ENCODE results near the gene NFS1.
"Not testable (repeated sequence)": the region's sequence is repeated elsewhere in the genome, so short reads cannot be mapped to it uniquely, and the experiment has no call there.

The NFS1 gene

DNA sequence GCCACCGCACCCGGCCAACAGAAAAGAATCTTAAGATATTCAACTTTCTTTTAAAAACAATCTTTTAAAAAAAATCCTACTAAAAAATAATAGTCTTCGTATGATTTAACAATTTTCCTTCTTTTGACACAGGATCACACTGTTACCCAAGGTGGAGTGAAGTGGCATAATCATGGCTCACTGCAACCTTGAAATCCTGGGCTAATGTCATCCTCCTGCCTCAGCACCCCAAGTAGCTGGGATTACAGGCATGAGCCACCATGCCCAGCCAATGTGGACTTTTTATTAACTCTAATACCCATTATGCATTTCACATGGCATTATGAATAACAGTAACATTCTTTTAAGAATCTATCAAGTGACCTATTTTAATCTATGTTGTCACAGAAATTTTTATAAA lies 22.1 kb upstream of the NFS1 start:
- Histone ChIP-seq H3K4me1 (ENCODE audit: control extremely low read depth in 1 of 4, control insufficient read depth in 4 of 4, insufficient read depth in 4 of 4, low read length in 3 of 4) (no peaks in the 10 kb centered on the region), H3K36me3 (ENCODE audit: control insufficient read depth in 4 of 4, insufficient read depth in 4 of 4, low read length in 3 of 4) (peaks cover 31 to 95% (median 74%) of the 10 kb centered on the region in 4 experiments), H3K27me3 (replicated peaks in 2 of 5; ENCODE audit: control insufficient read depth in 4 of 5, insufficient read depth in 5 of 5, low read length in 4 of 5) (no peaks in the 10 kb centered on the region), H3K4me3 (ENCODE audit: control insufficient read depth in 1 of 7, extremely low read depth in 1 of 7, insufficient read depth in 4 of 7, low read depth in 2 of 7, low read length in 6 of 7) (no peak overlapping the region), H3K27ac (ENCODE audit: insufficient read depth in 1 of 2, low read depth in 1 of 2, low read length in 2 of 2, poor library complexity in 1 of 2, severe bottlenecking in 2 of 2) (no peak overlapping the region), H3K9me3 (ENCODE audit: control extremely low read depth in 1 of 5, control insufficient read depth in 4 of 5, insufficient read depth in 2 of 5, low read depth in 1 of 5, low read length in 4 of 5) (no peaks in the 10 kb centered on the region)
- DNase-seq, result no peak
- POLR2A ChIA-PET, result interaction anchor here (0.5 kb wide), 2 partner anchors 115 to 222 kb away, joined by 3 read pairs; no protein-coding TSS in a partner anchor
- WGBS (ENCODE audit: insufficient coverage), result 100% methylated on average over 1 of the region's 3 CpGs
- CTCF ChIA-PET, result interaction anchor here (2.3 to 4.2 kb wide), 2 partner anchors 8 to 9 kb away, joined by 6 to 17 read pairs; no protein-coding TSS in a partner anchor

DNA sequence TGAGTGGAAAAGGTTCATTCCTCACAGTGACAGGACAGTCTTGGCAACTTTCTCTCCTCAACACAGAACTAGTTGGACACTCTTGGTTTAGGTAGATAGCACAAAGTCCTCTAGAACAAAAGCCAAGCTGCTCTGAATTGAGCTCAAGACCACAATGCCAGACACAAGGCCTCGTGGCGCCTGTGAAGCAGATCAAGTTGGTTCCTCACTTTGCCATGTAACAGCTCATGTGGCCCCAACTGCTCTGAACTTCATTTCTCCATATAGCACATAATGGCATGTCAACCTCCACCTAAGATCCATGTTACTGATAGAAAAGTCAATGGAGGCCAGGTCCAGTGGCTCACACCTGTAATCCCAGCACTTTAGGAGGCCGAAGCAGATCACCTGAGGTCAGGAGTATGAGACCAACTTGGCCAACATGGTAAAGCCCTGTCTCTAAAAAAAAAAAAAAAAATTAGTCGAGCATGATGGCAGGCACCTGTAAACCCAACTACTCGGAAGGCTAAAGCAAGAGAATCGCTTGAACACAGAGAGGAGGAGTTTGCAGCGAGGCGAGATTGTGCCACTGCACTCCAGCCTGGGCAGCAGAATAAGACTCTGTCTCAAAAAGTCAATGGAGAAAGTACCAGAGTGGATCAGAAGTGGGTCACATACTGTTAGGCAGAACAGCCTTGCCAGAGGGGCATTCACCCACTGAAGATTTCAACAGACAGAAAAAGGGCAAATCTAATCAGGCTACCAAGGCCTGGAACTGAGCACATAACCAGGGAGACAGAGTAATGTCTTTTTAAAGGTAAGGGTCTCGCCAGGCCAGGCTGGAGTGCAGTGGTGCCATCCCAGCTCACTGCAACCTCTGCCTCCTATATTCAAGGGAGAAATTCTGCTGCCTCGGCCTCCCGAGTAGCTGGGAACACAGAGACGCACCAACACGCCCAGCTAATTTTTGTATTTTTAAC lies 21.3 kb upstream of the NFS1 start:
- Histone ChIP-seq H3K27ac (ENCODE audit: insufficient read depth in 1 of 2, low read depth in 1 of 2, low read length in 2 of 2, poor library complexity in 1 of 2, severe bottlenecking in 2 of 2) (no peak overlapping the region), H3K27me3 (replicated peaks in 2 of 5; ENCODE audit: control insufficient read depth in 4 of 5, insufficient read depth in 5 of 5, low read length in 4 of 5) (no peaks in the 10 kb centered on the region), H3K4me3 (ENCODE audit: control insufficient read depth in 1 of 7, extremely low read depth in 1 of 7, insufficient read depth in 4 of 7, low read depth in 2 of 7, low read length in 6 of 7) (no peak overlapping the region), H3K36me3 (ENCODE audit: control insufficient read depth in 4 of 4, insufficient read depth in 4 of 4, low read length in 3 of 4) (peaks cover 33 to 97% (median 74%) of the 10 kb centered on the region in 4 experiments), H3K9me3 (ENCODE audit: control extremely low read depth in 1 of 5, control insufficient read depth in 4 of 5, insufficient read depth in 2 of 5, low read depth in 1 of 5, low read length in 4 of 5) (no peaks in the 10 kb centered on the region), H3K4me1 (ENCODE audit: control extremely low read depth in 1 of 4, control insufficient read depth in 4 of 4, insufficient read depth in 4 of 4, low read length in 3 of 4) (no peaks in the 10 kb centered on the region)
- ChIA-PET CTCF (interaction anchor here (1.3 to 4.2 kb wide), 3 partner anchors 9 to 15 kb away, joined by 3 to 17 read pairs (median 6); no protein-coding TSS in a partner anchor), POLR2A (interaction anchor here (0.6 kb wide), 1 partner anchor 160 kb away, joined by 3 read pairs; no protein-coding TSS in a partner anchor)
- DNase-seq, result no peak
- WGBS (ENCODE audit: insufficient coverage), result 100% methylated on average over 9 of the region's 13 CpGs

DNA sequence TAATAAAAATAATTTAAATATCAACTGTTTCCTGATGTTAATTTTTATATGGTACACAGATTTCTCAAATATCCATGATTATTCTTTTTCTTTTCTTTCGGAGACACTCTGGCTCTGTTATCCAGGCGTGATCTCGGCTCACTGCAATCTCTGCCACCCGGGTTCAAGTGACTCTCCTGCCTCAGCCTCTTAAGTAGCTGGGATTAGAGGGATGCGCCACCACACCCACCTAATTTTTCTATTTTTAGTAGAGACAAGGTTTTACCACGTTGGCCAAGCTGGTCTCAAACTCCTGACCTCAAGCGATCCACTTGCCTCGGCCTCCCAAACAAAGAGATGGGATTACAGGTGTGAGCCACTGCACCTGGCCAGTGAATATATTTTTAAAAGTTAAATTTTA lies 20.6 kb upstream of the NFS1 start:
- CTCF ChIA-PET, result interaction anchor here (1.3 to 4.2 kb wide), 2 partner anchors 10 to 16 kb away, joined by 3 to 17 read pairs; no protein-coding TSS in a partner anchor
- Histone ChIP-seq H3K27me3 (replicated peaks in 2 of 5; ENCODE audit: control insufficient read depth in 4 of 5, insufficient read depth in 5 of 5, low read length in 4 of 5) (no peaks in the 10 kb centered on the region), H3K27ac (ENCODE audit: insufficient read depth in 1 of 2, low read depth in 1 of 2, low read length in 2 of 2, poor library complexity in 1 of 2, severe bottlenecking in 2 of 2) (no peak overlapping the region), H3K4me1 (ENCODE audit: control extremely low read depth in 1 of 4, control insufficient read depth in 4 of 4, insufficient read depth in 4 of 4, low read length in 3 of 4) (no peaks in the 10 kb centered on the region), H3K4me3 (ENCODE audit: control insufficient read depth in 1 of 7, extremely low read depth in 1 of 7, insufficient read depth in 4 of 7, low read depth in 2 of 7, low read length in 6 of 7) (no peak overlapping the region), H3K9me3 (ENCODE audit: control extremely low read depth in 1 of 5, control insufficient read depth in 4 of 5, insufficient read depth in 2 of 5, low read depth in 1 of 5, low read length in 4 of 5) (no peaks in the 10 kb centered on the region), H3K36me3 (ENCODE audit: control insufficient read depth in 4 of 4, insufficient read depth in 4 of 4, low read length in 3 of 4) (peaks cover 34 to 97% (median 75%) of the 10 kb centered on the region in 4 experiments)
- WGBS (ENCODE audit: insufficient coverage), result 67% methylated on average over 3 of the region's 8 CpGs
- POLR2A ChIA-PET, result interaction anchor here (2.2 kb wide), 1 partner anchor 10 kb away, joined by 7 read pairs; no protein-coding TSS in a partner anchor
- no peak for DNase-seq

DNA sequence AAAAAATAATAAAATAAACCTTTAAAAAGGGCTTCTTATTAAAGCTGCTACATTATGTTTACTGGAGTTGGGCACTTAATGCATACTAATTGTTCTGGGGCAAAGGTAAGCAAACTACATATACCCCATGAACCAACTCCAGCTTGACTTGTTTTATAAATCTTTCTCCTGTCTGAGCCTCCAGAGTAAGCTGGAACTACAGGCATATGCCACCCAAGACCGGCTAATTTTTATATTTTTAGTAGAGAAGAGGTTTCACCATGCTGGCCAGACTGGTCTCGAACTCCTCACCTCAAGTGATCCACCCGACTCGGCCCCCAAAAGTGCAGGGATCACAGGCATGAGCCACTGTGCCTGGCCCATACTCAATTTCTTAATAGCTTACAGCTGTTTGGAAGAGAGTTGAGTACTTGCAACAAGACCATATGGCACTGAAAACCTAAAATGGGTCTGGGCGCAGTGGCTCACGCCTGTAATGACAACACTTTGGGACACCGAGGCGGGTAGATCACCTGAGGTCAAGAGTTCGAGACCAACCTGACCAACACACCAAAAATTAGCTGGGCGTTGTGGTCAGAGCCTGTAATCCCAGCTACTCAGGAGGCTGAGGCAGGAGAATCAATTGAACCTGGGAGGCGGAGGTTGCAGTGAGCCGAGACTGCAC lies 20.0 kb upstream of the NFS1 start:
- H3K36me3 ChIP-seq (ENCODE audit: control insufficient read depth in 4 of 4, insufficient read depth in 4 of 4, low read length in 3 of 4), result peaks cover 34 to 96% (median 76%) of the 10 kb centered on the region in 4 experiments
- H3K27me3 ChIP-seq (replicated peaks in 2 of 5; ENCODE audit: control insufficient read depth in 4 of 5, insufficient read depth in 5 of 5, low read length in 4 of 5), result no peaks in the 10 kb centered on the region
- 92% methylated on average over 10 of the region's 12 CpGs for WGBS (ENCODE audit: insufficient coverage)
- ChIA-PET CTCF (interaction anchor here (0.9 to 4.2 kb wide), 4 partner anchors 10 to 16 kb away, joined by 3 to 17 read pairs (median 4); no protein-coding TSS in a partner anchor), POLR2A (interaction anchor here (2.2 kb wide), 1 partner anchor 10 kb away, joined by 7 read pairs; no protein-coding TSS in a partner anchor)
- H3K4me1 ChIP-seq (ENCODE audit: control extremely low read depth in 1 of 4, control insufficient read depth in 4 of 4, insufficient read depth in 4 of 4, low read length in 3 of 4), result no peaks in the 10 kb centered on the region
- DNase-seq, result no peak
- H3K9me3 ChIP-seq (ENCODE audit: control extremely low read depth in 1 of 5, control insufficient read depth in 4 of 5, insufficient read depth in 2 of 5, low read depth in 1 of 5, low read length in 4 of 5), result no peaks in the 10 kb centered on the region
- H3K4me3 ChIP-seq (ENCODE audit: control insufficient read depth in 1 of 7, extremely low read depth in 1 of 7, insufficient read depth in 4 of 7, low read depth in 2 of 7, low read length in 6 of 7), result no peak overlapping the region
- H3K27ac ChIP-seq (ENCODE audit: insufficient read depth in 1 of 2, low read depth in 1 of 2, low read length in 2 of 2, poor library complexity in 1 of 2, severe bottlenecking in 2 of 2), result no peak overlapping the region

DNA sequence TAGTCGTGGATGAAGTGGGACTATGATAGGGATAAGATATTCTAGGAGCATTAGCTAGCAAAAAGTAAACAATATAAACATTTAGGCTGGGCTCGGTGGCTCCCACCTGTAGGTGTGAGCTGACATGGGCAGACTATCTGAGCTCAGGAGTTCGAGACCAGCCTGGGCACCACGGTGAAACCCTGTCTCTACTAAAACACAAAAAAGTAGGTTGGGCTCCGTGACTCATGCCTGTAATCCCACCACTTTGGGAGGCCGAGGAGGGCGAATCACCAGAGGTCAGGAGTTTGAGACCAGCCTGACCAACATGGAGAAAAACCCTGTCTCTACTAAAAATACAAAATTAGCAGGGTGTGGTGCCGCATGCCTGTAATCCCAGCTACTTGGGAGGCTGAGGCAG lies 19.2 kb upstream of the NFS1 start:
- peaks cover 35 to 96% (median 77%) of the 10 kb centered on the region in 4 experiments for H3K36me3 ChIP-seq (ENCODE audit: control insufficient read depth in 4 of 4, insufficient read depth in 4 of 4, low read length in 3 of 4)
- H3K27me3 ChIP-seq (replicated peaks in 2 of 5; ENCODE audit: control insufficient read depth in 4 of 5, insufficient read depth in 5 of 5, low read length in 4 of 5), result not testable (repeated sequence)

DNA sequence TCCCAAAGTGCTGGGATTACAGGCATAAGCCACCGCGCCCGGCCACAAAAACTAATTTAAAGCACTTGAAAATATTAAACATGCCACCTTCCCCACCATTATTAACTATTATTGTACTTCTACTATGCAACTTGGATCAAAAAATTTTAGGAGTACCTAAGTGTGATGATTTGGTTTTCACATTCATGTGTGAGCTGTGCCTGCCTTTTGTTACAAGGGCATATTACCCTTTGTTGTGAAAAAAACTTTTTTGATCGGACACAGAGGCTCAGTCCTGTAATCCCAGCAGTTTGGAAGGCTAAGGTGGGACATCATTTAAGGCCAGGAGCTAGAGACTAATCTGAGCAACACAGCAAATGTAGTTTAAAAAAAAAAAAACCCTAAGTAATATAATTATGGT lies 17.2 kb upstream of the NFS1 start:
- no peaks in the 10 kb centered on the region for H3K27me3 ChIP-seq (replicated peaks in 2 of 5; ENCODE audit: control insufficient read depth in 4 of 5, insufficient read depth in 5 of 5, low read length in 4 of 5)
- no peaks in the 10 kb centered on the region for H3K9me3 ChIP-seq (ENCODE audit: control extremely low read depth in 1 of 5, control insufficient read depth in 4 of 5, insufficient read depth in 2 of 5, low read depth in 1 of 5, low read length in 4 of 5)
- no peak for DNase-seq
- no peak overlapping the region for H3K27ac ChIP-seq (ENCODE audit: insufficient read depth in 1 of 2, low read depth in 1 of 2, low read length in 2 of 2, poor library complexity in 1 of 2, severe bottlenecking in 2 of 2)
- H3K36me3 ChIP-seq (ENCODE audit: control insufficient read depth in 4 of 4, insufficient read depth in 4 of 4, low read length in 3 of 4), result peaks cover 33 to 95% (median 76%) of the 10 kb centered on the region in 4 experiments
- POLR2A ChIA-PET, result no interaction called here
- H3K4me3 ChIP-seq (ENCODE audit: control insufficient read depth in 1 of 7, extremely low read depth in 1 of 7, insufficient read depth in 4 of 7, low read depth in 2 of 7, low read length in 6 of 7), result no peak overlapping the region
- no CpG with 5 or more reads among the region's 4 CpGs for WGBS (ENCODE audit: insufficient coverage)
- CTCF ChIA-PET, result interaction anchor here (1.0 kb wide), 1 partner anchor 23 kb away, joined by 4 read pairs; no protein-coding TSS in a partner anchor
- no peaks in the 10 kb centered on the region for H3K4me1 ChIP-seq (ENCODE audit: control extremely low read depth in 1 of 4, control insufficient read depth in 4 of 4, insufficient read depth in 4 of 4, low read length in 3 of 4)

More for the DNA sequence above, 19.2 kb upstream of the NFS1 start:
- 93% methylated on average over 5 of the region's 8 CpGs for WGBS (ENCODE audit: insufficient coverage)
- ChIA-PET POLR2A (interaction anchor here (0.6 to 2.2 kb wide), 2 partner anchors 9 to 162 kb away, joined by 3 to 7 read pairs; no protein-coding TSS in a partner anchor), CTCF (interaction anchor here (0.9 to 4.2 kb wide), 5 partner anchors 9 to 16 kb away, joined by 3 to 17 read pairs (median 5); no protein-coding TSS in a partner anchor)
- not testable (repeated sequence) for H3K4me1 ChIP-seq (ENCODE audit: control extremely low read depth in 1 of 4, control insufficient read depth in 4 of 4, insufficient read depth in 4 of 4, low read length in 3 of 4); DNase-seq; H3K9me3 ChIP-seq (ENCODE audit: control extremely low read depth in 1 of 5, control insufficient read depth in 4 of 5, insufficient read depth in 2 of 5, low read depth in 1 of 5, low read length in 4 of 5); H3K4me3 ChIP-seq (ENCODE audit: control insufficient read depth in 1 of 7, extremely low read depth in 1 of 7, insufficient read depth in 4 of 7, low read depth in 2 of 7, low read length in 6 of 7); H3K27ac ChIP-seq (ENCODE audit: insufficient read depth in 1 of 2, low read depth in 1 of 2, low read length in 2 of 2, poor library complexity in 1 of 2, severe bottlenecking in 2 of 2)
